ENCODE data around the gene TTC7B. TPM values are rescaled to one million over a fixed set of nuclear protein-coding genes. Genes with fewer than 3 reads are reported as not detected.

Gene TTC7B
- total RNA-seq, 1 experiment from 2014 or later = 40.9 TPM

GRCh38 chr14:90555126-90556011, 260.9 kb downstream of the TTC7B start:
- no peak for ATAC-seq
- no peak for DNase-seq (ENCODE audit: low read depth, low spot score)
- intact Hi-C loops (cut with micrococcal nuclease; ENCODE audit: unreplicated experiment) = no loop called here
- no peak overlapping the region for H3K4me3 ChIP-seq (ENCODE audit: low read depth in 2 of 2, low read length in 2 of 2)
- no peak overlapping the region for H3K27ac ChIP-seq (ENCODE audit: low read length)
- in situ Hi-C loops (cut with HindIII; ENCODE audit: low pct_unique_long_range_greater_than_20kb, low sequenced_read_pairs) = no loop called here
- peaks cover 3% of the 10 kb centered on the region; the same call in 1 of the 2 replicates for H3K4me1 ChIP-seq (ENCODE audit: control insufficient read depth, insufficient read depth, low read length)
- TF ChIP-seq CTCF (IDR thresholded peaks at IDR 0.05) = no peak
- no peak for TF ChIP-seq POLR2AphosphoS5 (IDR thresholded peaks at IDR 0.05; ENCODE audit: low read depth, low read length)
- no peak for TF ChIP-seq TCF7L2 (IDR thresholded peaks at IDR 0.05; ENCODE audit: low read depth, low read length)
- no peak for TF ChIP-seq SIN3A (IDR thresholded peaks at IDR 0.05; ENCODE audit: borderline replicate concordance, insufficient read depth, low read depth, low read length)
- TF ChIP-seq REST (IDR thresholded peaks at IDR 0.05; ENCODE audit: insufficient read depth in 1 of 2, low read depth in 2 of 2, low read length in 1 of 2) = no peak
- BruUV-seq (replicated peaks) = no TSS peak
- POLR2A ChIA-PET = no interaction called here
- no peaks in the 10 kb centered on the region for H3K9me3 ChIP-seq (ENCODE audit: control insufficient read depth, insufficient read depth, low read depth, low read length)
- CTCF ChIA-PET = no interaction called here
- H3K36me3 ChIP-seq (ENCODE audit: control insufficient read depth, insufficient read depth, low read length) = no peaks in the 10 kb centered on the region
- no peaks in the 10 kb centered on the region for H3K27me3 ChIP-seq (ENCODE audit: control insufficient read depth, insufficient read depth, low read length)

GRCh38 chr14:90554341-90554740, 261.9 kb downstream of the TTC7B start:
- no peak for DNase-seq (ENCODE audit: low read depth, low spot score)
- Histone ChIP-seq H3K36me3 (ENCODE audit: control insufficient read depth, insufficient read depth, low read length) (no peaks in the 10 kb centered on the region), H3K9me3 (ENCODE audit: control insufficient read depth, insufficient read depth, low read depth, low read length) (no peaks in the 10 kb centered on the region), H3K4me3 (ENCODE audit: low read depth in 2 of 2, low read length in 2 of 2) (no peak overlapping the region), H3K27me3 (ENCODE audit: control insufficient read depth, insufficient read depth, low read length) (no peaks in the 10 kb centered on the region), H3K4me1 (ENCODE audit: control insufficient read depth, insufficient read depth, low read length) (peaks cover 3% of the 10 kb centered on the region; the same call in 1 of the 2 replicates), H3K27ac (ENCODE audit: low read length) (no peak overlapping the region)
- intact Hi-C loops (cut with micrococcal nuclease; ENCODE audit: unreplicated experiment) = no loop called here
- no TSS peak for BruUV-seq (replicated peaks)
- no peak for ATAC-seq
- POLR2A ChIA-PET = no interaction called here
- CTCF ChIA-PET = no interaction called here
- TF ChIP-seq SIN3A (IDR thresholded peaks at IDR 0.05; ENCODE audit: borderline replicate concordance, insufficient read depth, low read depth, low read length) (no peak), CTCF (IDR thresholded peaks at IDR 0.05) (no peak), POLR2AphosphoS5 (IDR thresholded peaks at IDR 0.05; ENCODE audit: low read depth, low read length) (no peak), REST (IDR thresholded peaks at IDR 0.05; ENCODE audit: insufficient read depth in 1 of 2, low read depth in 2 of 2, low read length in 1 of 2) (no peak), TCF7L2 (IDR thresholded peaks at IDR 0.05; ENCODE audit: low read depth, low read length) (no peak)
- in situ Hi-C loops (cut with HindIII; ENCODE audit: low pct_unique_long_range_greater_than_20kb, low sequenced_read_pairs) = no loop called here
